ENCODE results near the gene DLK2.

DLK2 gene

DNA sequence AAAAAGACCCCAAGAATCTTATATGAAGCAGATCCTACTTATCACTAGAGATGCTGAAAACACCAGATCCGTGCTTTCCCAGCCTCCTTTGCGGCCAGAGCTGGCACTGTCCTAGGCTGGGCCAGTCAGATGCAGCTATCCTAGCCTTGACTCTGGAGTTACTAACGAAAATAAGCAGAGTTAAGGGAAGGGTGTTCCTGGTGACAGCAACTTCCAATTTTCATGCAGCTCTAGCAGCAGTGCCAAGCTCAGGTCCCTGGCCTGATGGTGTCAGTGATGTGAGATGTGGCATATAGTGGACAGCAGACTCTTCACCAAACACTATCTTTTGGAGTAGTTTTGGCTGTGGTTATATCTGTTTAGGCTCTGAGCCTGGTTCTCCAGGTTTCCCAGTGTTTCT is 53.6 kb downstream of the DLK2 start:
- no peak overlapping the region for H3K27ac ChIP-seq
- TF ChIP-seq, protein P1, sequence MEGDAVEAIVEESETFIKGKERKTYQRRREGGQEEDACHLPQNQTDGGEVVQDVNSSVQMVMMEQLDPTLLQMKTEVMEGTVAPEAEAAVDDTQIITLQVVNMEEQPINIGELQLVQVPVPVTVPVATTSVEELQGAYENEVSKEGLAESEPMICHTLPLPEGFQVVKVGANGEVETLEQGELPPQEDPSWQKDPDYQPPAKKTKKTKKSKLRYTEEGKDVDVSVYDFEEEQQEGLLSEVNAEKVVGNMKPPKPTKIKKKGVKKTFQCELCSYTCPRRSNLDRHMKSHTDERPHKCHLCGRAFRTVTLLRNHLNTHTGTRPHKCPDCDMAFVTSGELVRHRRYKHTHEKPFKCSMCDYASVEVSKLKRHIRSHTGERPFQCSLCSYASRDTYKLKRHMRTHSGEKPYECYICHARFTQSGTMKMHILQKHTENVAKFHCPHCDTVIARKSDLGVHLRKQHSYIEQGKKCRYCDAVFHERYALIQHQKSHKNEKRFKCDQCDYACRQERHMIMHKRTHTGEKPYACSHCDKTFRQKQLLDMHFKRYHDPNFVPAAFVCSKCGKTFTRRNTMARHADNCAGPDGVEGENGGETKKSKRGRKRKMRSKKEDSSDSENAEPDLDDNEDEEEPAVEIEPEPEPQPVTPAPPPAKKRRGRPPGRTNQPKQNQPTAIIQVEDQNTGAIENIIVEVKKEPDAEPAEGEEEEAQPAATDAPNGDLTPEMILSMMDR (conservative IDR thresholded peaks at IDR 0.05; ENCODE audit: low read depth), result no peak
- CTCF ChIA-PET, result interaction anchor here (0.6 to 1.7 kb wide), 2 partner anchors 95 to 186 kb away, joined by 3 to 4 read pairs; no protein-coding TSS in a partner anchor
- no peak for DNase-seq (ENCODE audit: low spot score)
- POLR2A ChIA-PET (ENCODE audit: low non-redundant PET), result no interaction called here
